GM19351 (cell line): ENCODE data around the gene LRP1B.
"Not testable (repeated sequence)": the region's sequence is repeated elsewhere in the genome, so short reads cannot be mapped to it uniquely, and the experiment has no call there.

ENCODE experiments used
- ATAC-seq: cut with Tn5 transposase; IDR thresholded peaks from one replicate; pipeline ENCODE4 v1.9.1; 2021; ENCODE audit warnings: mild to moderate bottlenecking, moderate library complexity; ENCODE audit not compliant: unreplicated experiment

The LRP1B gene

DNA sequence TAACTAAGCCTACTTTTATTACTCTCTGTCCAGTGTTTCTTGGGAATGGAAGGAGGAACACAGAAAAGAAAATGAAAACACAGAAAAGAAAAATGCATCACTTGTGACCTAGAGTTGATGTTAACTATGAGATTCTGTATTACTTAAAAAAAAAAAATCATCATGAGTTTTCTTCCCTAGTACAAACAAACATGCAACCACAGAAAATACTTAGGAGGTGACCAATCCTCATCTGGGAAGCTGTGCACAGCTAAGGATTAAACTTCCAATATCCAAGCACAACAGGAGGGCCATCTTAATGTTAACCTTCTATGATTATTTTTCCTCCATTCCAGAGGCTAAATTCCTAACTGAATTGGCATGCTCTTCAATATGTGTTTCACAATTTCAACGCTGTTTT is 1140.4 kb downstream of the LRP1B start:
- no peak for ATAC-seq

DNA sequence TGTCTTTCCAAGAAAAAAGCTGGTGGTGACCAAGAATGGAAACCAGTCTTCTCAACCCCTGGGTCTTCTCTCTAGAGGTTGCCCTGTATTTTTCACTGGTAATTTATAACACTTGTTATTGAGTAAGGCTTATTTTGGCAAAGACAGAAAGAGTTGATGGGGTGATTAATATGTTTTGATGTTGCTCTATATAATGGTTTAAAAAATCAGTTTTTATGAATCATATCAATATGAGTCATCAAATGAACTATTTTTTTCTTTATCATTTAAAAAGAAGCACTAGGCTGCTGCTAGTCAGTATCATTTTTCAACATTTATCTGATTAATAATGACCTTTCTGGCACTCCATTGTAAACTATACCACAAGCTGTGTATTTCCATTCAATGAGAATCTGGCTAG is 1142.2 kb downstream of the LRP1B start:
- ATAC-seq, result no peak

DNA sequence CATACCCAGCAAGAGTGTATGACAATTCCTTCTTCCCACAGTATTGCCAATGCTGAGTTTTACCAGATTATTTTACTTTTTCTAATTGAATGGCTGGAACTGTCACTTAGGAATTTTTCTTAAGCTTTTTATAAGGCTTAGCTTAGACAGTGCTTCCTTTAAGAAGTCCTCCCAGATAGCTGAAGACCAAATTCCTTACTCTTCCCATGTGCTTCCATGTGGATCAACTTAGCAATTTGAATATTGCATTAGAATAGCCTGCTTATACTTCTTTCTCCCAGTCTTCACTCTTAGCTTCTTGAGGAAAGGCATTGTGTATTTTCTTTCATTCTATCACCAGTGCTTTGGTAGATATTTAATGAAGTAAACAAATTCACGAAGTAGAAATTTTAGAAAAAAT is 1144.4 kb downstream of the LRP1B start:
- no peak for ATAC-seq

DNA sequence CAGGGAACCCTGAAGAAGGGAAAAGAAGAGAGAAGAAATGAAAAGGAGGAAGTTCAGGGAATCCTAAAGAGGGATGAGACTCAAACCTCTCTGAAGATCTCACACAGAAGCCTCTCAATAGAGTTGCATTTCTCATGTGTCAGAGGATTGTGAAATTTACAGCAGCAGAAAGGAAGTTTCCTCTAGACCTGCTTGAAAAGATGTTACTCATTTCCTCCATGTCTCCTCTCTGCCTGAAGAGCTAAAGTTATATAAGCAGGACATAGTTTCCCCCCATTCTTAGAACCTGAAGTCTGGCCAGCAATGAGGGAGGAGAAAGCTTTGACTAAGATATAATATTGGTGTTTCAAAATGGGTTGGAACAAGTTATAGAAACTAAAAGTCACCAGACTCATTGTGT is 1155.6 kb downstream of the LRP1B start:
- no peak for ATAC-seq

DNA sequence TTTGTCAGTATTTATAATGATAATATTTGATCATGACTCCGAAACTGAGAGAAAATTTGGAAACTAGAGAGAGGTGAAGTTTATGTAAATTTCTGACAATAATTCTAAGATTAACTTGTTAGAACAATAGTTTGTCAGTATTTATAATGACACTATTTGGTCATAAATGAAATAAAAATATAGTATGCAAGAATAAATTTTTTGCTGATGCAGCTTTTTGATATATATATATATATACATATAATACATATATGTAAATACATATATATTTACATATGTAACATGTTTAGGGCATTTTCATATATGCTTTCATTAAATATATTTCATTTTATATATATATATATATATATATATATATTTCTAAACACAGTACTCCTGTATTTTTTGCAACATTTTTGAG is 1158.1 kb downstream of the LRP1B start:
- no peak for ATAC-seq

DNA sequence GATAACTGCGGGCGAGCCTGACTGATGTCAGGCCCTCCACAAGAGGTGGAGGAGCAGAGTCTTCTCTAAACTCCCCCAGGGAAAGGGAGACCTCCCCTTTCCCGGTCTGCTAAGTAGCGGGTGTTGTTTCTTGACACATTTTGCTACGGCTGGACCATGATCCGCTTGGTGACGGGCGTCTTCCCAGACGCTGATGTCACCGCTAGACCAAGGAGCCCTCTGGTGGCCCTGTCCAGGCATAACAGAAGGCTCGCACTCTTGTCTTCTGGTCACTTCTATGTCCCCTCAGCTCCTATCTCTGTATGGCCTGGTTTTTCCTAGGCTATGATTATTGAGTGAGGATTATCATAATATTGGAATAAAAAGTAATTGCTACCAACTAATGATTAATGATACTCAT is 1166.5 kb downstream of the LRP1B start:
- ATAC-seq, result not testable (repeated sequence)

DNA sequence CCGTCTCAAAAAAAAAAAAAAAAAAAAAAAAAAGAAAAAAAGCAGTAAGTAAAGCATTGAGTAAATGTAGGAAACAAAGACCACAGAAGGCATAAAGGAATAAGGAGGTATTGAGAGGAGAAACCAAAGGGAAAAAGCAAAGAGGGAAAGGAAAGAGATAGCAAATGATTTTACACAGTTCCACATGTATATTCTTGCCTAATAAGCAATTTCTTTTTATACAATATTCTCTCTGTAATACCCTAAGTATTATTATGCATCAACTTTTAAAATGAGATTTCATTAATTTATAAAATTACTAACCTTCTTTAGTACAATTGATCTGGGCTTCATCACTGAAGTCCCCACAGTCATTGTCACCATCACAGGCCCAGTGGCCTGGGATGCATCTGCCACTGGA is 1180.9 kb downstream of the LRP1B start:
- no peak for ATAC-seq

DNA sequence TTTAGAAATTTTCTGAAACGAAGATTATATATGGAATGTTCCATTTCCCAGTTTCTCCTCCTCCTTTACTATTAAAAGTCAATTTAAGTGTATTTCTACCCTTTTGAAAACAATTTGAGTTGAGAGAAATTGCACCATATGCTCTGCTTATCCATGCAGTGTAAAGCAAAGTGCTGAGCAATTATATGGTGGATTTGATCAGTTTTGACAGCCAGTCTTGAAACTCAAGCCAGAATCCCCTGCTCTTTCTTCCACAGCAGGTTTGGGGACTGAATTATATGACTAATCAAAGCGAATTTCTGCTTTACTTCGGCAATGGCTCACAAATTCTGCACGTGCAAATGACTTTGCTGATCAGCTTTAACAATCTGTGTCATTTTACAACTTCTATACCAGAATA is 1183.6 kb downstream of the LRP1B start:
- no peak for ATAC-seq

DNA sequence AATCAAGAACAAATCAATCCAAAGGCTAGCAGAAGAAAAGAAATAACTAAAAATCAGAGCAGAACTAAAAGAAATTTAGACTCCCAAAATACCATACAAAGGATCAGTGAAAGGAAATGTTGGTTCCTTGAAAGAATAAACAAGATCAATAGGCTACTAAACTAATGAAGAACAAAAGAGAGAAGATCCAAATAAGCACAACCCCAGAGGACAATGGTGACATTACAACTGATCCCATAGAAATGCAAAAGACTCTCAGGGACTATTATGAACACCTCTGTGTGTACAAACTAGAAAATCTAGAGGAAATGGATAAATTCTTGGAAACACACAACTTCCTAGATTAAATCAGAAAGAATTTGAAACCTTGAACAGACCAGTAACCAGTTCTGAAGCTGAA is 1186.9 kb downstream of the LRP1B start:
- no peak for ATAC-seq

DNA sequence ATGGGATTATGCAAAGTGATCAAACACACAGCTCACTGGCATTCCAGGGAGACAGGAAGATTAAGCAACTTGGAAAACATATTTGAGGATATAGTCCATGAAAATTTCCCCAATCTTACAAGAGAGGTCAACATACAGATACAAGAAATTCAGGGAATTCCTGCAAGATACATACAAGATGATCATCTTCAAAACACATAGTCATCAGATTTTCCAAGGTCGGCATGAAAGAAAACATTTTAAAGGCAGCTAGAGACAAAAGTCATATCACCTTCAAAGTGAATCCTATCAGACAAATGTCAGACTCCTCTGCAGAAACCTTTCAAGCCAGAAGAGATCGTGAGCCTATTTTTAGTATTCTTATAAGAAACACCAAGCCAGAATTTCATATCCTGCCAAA is 1188.5 kb downstream of the LRP1B start:
- ATAC-seq, result no peak

DNA sequence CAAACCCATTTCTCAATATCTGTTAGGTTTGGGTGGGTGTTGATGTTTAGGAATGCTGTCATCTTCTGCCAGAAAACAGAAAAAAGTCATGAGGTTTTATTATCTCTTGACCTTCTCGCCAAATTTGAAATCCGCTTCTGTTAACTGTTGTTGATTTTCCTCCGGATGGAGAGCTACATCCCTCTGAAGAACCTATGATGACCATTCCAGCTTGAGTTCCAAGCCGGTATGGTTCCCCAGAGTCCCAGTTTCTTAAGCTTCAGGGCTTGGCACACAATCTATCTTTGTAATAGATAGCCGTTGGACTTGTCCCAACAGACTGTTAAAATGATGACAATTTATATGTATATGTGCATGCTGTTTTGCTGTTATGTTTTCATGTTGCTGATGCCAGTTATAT is 1201.0 kb downstream of the LRP1B start:
- no peak for ATAC-seq

DNA sequence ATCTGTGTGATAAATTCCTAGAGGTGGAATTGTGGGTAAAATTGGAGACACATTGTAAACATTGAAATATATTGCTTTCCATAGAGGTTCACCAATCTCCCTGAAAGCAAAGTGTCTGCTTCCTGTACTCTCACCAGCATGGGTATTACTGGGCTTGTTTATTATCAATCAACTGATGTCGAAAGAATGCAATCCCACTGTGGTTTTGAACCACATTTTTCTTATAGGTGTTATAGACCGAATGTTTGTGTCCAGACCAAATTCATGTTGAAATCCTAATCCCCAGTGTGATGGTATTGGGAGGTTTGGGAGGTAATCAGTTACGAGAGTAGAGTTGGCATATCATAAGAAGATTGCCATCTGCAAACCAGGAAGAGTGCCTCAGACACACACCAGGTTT is 1212.4 kb downstream of the LRP1B start:
- no peak for ATAC-seq

DNA sequence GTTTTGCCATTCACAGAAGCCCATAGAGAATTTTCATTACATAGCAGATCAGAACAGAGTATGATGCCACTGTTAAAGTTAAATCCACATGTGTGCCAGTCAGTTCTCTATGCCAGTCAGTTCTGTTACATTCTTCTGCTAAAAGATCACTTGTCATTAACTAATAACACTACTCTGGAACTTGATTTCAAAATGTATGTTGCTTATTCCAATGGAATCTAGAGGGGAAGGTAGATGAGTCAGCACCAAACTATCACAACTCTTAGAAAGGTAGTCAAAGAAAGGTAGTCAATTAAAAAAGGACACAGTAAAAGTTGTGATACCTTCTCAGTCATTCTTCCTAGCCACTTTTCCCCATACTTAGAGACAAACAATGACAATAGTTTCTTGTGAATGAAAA is 1214.4 kb downstream of the LRP1B start:
- no peak for ATAC-seq

DNA sequence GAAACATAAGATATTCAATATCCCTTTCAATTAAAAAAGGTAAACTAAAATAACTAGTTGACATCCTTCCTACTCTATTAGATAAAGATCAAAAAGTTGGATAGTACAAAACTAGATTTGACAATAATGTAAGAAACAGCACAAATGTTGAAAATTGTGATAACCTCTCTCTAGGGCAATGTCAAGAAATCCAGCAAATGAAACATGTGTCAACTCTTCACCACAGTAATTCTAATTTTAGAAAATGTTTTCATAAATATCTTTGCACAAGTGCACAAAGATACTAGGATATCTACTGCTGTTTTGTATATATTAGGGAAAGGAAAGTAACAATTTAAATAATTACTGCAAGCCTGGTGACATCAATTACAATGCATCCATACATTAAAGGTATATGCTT is 1220.1 kb downstream of the LRP1B start:
- ATAC-seq, result no peak

DNA sequence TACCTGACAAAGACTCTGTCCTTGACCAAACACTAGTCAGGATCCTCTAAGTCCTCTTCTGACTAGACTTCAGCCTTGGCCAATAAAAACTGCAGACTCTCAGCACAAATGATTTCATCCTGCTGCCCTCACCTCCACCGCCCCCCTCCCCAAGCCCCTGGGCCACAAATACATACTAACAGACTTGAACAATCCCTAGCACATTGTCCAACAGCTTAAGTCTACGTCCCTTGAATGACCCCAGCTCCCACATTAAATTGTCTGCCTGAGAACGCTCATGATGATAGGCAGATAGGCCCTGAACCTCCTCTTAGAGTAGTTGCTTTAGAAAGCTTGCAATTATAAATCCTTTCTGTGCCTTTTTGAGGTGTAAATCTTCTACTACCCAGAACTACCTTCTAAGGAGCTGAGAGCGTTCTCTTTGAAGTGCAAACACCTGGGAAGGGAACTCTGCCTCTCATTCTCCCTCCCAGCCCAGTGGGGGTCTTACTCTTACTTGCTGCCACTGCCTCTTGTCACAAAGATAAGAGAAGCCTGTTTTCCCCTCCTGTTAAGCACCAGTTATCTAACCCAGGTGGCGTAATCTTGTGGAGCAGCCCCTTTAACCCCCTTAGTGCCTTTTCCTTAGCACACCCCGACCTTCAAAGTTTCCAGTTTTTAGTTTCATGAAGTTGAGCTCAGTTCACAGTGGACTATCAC is 1225.6 kb downstream of the LRP1B start:
- no peak for ATAC-seq

DNA sequence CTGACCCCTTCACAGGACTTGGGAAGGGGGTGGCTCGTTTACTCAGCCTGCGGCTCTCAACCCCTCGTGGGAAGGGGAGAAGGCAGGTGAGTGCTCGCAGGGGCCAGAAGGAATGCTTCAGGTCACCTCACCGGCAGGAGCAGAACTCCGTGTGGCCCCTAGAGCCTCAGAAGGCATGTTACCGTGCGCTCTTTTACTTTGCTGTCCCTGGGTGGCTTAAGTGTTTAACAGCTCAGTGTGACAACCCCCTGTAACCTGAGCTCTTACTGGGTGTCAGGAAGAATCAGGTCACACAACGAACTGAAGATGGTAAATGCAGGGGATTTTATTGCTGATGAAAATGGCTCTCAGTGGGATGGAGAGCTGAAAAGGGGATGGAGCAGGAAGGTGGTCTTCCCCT is 1235.4 kb downstream of the LRP1B start:
- ATAC-seq, result no peak

DNA sequence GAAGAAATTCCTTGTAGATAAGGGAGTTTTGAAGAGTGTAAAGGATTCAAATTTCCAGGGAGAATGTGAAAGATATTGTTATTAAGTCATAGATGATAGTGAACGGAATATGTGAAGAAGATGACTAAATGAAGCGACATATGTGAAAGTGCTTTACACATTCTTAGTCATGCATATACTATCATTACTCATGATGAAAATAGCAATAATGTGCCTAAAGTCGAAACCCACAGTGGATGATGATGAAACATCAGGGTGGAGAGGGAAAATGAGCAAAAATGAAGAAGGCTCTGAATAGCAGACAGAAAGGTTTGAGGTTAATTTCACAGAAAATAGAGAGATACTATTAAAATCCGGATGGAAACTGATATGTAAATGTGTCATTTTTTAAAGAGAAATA is 1237.1 kb downstream of the LRP1B start:
- no peak for ATAC-seq

DNA sequence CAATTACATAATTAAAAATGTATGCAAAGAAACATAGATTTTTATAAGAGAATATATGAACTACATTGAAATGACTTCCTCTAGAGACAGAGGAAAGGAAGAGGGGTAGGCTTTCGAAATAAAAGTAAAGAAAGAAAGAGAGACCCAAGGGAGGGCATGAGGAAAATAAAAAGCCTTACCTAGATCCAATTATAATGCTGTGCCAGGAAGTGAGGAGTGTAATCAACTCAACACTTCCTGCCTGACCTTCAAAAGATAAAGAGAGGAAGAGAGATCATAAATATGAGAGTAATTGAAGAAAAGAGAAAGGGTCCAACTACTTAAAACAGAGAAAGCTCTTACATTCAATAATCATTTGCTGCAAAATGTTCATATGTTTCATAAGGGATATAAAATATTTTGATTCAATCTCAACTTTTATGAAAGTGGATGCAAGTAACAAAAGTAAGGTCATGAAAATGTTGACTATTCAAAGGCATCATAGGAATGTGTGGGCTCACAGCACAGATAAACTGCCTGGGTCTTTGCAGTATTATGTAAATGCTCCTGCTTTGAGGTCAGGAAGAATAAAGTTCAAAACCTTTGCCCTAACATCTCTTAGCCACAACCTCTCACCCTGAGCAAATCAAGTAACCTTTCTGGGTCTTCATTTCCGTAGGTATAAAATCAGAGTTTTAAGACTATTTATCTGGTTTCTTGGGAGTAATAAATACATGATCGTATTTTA is 1237.7 kb downstream of the LRP1B start:
- no peak for ATAC-seq

DNA sequence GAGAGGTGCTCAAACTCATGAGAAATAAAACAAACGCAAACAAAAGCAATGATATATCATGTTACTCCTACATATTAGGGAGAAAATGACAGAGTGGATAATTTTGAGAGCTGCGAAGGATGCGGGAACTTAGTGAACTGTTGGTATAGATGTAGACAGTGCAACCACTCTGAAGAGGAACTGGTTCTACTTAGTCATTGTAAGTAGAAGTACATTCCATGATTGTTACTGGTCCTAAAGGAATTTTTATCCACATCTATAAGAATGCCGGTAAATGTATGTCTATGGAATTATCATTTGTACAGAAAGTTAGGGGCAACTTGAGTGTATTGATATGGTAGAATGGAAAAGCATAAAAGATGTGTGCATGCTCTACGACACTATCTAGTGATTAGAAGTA is 1238.4 kb downstream of the LRP1B start:
- no peak for ATAC-seq

DNA sequence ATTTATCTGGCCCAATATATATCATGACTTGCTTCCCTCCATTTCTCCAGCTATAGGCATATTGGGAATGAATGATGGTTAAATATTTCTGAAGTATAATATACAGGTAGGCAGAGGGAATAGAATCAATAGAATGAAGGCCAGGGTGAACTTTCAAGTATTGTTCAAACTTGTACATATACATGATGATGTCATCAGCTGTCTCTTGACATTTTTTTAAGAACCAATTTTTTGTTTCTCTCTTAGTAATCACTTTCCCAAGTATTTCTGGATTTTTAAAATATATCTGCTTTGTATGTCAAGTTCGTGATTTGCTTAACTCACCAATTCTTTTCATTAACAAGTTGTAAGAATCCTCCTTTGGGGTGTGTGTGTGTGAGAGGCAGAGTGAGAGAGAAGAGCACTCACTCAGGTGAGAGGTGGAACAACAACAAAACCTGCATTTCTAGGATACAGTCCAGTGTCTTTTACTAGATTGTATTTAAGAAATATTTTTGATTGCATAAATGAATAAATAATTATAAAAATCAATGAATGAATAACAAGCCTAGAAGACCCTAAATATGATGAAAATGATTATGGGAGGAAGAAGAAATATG is 1239.1 kb downstream of the LRP1B start:
- peak; percentile 59 for ATAC-seq

DNA sequence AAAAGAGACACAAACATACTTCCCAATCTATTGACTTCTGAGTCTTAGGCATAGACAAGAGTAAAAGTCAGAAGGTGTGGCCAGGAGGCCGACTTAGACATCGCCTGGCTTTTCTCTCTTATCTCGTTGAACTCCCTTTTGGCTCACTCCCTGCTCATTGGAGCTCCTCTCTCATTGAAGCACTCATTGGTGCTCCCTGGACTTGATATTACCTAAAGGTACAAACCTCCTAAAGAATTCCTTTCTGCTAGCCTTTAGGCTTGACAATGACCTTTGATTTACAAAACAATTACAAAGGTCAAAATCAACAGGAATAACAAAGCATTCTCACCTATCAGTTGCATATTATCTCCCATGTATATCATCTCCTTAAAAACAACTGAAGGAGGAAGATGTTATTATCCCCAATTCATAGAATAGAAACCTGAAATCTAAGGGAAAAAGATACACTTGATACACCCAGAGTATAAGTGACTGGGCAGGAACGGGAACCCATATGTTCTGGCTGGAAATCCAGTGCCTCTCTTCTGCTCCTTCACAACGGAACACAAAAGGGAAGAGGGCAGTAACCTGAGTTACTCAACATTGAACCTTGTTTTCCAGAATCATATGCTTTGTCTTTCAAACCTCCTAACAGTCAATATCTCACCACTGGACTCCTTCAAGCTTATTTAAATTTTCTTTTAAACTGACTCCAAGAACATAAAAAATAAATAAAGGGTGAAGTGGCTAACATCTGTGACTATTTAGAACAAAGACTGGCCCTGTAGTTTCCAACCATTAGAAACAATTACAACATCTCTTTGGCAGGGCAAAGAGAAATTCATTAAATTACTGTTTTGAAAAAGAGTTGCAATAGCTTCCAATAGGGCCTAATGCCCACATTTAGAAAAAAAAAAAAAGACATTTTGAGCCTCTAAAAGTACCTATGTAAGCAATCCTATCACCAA is 1247.9 kb downstream of the LRP1B start:
- ATAC-seq, result no peak
